NCI-H1048 (cell line): ENCODE measurements around the gene PAMR1.

Experiments
- DNase-seq: peaks from one replicate; lab custom pipeline; 2025; lab: John Stamatoyannopoulos, UW

The PAMR1 gene

DNA sequence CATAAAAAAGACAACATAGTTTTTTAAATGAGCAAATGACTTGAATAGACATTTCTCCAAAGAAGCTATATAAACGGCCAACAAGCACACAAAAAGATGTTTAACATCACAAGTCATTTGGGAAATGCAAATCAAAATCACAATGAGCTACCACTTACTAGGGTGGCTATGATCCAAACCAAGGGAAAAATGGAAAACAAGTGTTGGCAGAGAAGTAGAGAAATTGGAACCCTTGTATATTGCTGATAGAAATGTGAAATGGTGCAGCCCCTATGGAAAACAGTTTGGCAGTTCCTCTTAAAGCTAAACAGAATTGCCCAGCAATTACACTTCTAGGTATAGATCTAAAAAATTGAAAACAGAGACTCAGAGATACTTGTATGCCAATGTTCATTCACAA is 29.0 kb downstream of the PAMR1 start:
- DNase-seq, result no peak

DNA sequence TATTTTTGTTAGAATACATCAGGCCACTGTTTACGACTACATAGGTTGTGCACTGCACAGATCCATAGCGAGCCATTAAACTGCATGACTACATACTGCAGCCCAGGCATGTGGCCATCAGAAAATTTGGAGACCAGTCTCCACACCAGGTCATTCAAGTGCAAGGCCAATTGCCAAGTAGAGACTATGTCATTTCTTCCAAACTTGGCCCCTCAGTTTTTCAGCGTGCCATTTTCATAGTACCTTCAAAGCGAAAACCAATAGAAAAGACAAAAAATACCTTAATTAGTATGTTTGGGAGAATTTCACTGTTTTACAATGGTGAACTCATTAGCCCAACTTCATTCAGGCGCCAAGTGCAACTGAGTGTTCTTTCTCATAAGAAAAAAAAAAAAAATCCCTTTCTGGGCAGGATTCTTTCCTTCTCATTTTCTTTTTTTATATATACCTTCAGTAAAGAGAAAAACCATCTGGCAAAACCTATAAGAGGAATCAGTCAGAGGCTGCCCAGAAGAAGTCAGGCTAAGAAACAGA is 30.4 kb downstream of the PAMR1 start:
- DNase-seq, result no peak

DNA sequence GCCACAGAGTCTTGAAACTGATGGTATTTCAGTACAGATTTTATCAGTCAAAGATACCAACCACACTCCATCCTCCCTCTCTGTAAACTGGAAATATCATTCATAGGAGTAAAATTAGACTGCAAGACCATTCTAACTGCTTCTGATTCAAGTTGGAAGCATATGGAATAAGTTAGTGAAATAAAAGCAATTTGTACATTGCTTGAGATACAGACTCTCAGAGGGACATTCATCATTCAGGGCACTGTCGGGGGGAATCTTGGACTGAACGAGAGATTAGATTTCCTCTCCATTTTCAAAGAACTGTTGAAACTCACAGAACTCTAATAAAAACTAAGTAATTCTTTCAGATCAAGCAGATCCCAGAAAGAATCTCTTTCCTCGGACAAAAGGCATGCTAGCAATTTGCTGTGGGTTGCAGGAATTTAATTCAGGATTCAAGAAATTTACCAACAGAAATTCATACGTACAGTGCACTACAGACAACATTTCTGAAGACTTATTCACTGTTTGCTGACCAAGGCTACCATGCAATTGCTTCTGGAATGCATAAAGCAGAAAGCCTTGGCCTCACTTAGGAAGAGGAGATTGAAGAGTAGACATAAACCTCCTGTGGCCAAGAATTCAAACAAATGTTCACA is 34.1 kb downstream of the PAMR1 start:
- DNase-seq, result no peak

DNA sequence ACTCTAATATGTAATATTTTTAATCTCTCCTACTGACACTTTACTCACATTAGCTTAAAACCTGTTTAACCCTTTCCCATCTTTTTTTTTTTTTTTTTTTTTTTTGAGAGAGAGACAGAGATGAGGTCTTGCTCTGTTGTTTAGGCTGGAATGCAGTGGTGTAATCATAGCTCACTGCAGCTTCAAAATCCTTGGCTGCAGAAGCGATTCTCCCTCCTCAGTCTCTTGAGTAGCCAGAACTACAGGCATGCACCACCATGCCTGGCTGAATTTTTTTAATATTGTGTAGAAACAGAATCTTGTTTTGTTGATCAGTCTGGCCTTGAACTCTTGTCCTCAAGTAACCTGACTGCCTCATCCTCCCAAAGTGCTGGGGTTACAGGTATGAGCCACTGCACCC is 37.3 kb downstream of the PAMR1 start:
- no peak for DNase-seq

DNA sequence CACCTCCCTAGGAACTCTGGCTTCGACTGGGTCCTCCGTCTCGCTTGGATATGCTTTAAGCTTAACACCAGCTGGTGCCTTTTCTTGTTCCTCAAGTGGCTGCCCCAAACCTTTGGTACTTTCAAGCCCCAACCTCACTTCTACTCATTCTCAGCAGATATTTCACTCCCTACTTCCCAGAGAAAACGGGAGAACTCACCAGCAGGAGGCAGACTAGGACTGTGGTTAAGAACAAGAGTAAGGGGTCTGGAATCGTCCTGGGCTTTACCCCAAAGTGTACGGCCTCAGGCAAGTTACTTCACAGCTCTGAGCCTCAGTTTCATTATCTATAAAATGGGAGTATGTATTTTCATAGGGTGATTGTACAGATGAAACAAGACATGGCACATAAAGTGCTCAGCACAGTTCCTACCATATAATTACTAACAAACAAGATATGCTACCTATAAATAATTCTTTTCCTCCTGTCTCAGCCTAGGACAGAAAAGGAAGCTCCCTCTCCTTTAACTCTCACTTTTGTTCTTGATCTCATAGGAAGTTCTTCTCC is 37.8 kb downstream of the PAMR1 start:
- no peak for DNase-seq

DNA sequence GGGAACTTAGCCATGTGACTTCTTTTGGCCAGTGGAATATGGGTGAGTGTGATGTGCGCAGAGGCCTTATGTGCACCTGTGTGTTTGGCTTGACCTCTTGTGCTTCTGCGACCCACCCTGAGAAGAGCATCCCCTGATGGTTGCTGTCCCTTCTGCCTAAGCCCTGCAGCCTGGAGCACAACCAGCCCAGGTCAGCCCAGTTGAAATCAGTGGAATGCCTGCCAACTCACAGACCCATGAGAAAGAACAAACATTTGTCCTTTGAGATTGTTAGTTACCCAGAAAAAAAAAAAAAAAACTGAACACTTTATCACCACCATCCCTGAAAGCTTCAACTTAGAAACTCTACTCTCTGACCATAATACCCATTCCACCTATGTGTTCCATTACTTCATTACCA is 38.5 kb downstream of the PAMR1 start:
- DNase-seq, result no peak

DNA sequence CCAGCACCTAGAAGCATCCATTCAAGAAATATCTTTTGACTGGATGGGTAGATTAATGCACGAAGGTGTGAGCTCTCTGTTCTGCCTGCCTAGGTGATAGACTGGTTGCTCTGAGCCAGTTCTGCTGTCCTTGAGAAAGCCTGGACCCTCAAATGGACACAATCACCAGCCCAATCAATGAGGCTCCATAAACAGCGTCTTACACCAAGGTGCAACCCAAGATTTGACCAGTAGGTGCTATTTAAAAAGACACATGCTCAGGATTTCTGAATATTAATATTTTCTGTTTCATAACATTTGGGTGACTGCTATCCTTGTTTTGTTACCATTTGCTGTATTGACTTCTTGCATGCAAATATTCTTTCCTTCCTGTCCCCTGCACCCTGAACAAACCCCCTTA is 39.0 kb downstream of the PAMR1 start:
- no peak for DNase-seq

DNA sequence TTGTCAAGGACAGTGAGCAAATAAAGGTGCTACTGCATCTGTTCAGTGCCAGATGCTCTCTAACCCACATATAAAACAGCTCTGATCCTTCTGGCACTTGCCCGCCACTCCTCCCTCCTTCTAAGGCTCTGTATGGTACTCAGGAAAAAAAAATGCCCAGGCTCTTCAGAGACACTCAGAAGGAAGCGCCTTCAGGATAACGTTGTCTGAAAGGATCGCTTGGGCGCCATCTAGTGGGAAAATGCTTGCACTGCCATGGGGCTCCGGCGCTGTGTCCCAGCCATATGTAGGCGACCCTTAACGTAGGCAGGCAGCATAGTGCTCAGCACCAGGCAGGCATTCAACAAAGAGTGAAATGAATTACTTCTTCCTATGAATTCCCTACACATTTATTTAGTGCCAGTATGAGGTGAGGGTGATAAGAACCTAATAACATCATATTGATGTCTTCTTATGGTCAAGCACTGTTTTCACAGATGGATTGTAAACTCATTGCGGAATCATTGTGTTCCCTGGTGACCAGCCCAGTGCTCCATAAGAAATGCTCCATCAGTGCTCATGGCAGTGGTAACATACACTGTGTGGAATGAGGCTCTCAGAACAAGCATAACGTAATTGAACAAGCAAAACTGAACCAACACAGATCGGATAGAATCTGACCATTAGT is 39.6 kb downstream of the PAMR1 start:
- DNase-seq, result no peak

DNA sequence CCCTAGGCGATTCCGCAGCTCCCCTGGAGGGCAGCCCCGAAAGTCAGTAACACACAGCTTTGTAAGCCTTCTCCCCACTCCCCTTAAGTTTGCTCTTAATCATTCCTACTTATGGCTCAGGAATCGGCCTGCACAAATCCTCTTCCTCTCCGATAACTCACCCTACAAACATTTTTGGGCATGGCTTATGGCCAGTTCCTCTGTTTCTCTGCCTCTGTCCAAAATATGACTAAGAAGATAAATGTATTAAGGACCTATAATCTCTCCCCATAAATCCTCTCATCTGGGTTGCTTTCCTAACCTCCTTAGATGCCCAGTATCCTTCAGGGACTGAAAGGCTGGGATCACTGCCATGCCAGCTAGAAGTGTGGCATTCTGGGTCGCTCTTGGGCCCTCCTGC is 41.0 kb downstream of the PAMR1 start:
- no peak for DNase-seq

DNA sequence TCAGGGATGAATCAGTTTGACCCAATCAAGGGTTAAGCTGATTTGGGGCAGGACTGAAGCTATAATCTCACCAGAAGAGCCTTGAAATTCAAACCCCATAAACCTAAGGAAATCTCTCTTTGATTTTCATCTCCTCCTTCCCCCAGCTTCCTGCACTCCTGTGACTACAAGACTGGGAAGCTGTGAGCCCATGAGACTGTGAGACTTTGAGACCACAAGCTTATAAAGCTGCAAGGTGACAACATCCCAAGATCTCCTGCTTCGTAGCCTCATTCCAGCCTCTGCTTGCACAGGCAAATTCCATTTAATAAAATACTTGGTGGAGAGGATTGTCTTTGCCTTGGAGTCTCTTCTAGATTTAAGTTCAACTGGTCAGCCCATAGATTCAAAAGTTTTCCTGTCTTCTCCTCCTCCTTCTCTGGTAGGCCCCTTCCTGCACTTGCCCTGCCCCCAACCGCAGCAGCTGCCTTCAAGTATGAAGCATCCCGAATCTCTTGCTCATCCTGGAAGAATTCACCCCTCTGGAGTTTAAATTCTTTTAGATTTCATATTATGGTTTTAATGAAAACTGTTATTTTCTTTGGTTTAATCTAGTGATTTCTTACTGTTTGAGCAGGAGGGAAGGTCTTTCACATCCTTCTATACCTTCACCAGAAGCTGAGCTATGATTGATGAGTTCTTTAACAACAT is 42.1 kb downstream of the PAMR1 start:
- no peak for DNase-seq

DNA sequence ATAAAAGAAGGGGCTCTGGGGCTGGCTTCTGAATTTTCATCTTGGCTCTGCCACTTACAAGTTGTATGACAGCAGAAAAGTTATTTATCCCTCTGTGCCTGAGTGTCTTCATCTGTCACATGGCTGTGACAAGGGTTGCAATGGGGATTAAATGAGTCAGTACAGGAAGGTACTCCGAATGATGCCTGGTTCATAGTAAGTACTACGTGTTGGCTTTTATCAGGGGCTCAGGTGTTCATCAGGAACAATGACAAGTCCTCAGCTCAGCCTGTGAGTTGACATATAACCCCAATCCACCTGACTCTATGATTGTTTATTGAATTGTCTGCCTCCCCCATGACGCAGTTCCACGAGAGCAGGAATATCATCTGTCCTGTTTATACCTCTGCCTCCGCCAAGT is 45.7 kb downstream of the PAMR1 start:
- no peak for DNase-seq

DNA sequence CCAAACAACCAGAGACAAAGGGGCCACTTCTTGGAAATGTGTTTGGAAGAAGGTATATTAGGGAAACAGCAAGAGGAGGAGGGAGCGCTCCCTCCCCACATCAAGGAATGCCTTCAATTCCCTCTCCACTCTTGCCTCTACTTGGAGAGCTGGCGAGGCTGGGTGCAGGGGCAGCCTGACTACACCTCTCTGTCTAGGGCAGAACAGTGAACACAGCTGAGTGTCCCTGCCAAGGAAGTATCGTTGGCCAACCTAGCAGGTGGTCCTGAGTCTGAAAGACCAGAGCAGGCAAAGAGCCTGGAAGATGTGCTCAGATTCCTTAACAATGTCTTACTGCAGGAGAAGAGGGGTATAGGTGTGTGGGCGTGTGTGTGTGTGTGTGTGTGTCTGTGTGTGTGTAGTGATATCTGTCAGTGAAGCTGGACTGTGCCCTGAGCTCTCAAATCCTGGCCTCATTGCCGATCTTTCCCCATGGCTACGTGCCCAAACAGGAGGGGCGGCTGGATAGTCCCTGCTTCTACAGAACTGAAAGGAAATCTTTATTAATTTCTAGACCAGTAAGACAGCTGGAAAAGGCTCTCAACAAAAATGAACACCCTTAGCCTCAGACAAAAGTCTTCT is 46.8 kb downstream of the PAMR1 start:
- no peak for DNase-seq

DNA sequence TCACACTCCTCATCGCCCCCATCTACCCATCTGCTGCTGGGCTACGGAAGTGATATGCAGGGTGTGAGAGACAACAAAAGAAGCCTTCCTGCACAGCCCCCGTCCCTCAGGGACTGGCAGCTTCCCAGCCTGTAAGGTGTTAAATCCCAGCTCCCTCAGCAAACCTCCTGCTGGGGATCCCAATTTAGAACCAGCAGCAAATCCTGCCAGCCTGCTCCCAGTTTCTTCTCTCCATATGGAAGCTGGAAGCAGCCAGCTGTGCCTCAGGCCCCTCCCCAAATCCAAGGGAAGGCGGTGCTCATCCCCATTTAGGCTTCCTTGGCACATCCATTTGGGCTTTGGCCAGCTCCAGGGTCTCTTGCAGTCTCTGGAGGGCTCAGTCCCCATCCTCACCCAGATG is 47.5 kb downstream of the PAMR1 start:
- no peak for DNase-seq

DNA sequence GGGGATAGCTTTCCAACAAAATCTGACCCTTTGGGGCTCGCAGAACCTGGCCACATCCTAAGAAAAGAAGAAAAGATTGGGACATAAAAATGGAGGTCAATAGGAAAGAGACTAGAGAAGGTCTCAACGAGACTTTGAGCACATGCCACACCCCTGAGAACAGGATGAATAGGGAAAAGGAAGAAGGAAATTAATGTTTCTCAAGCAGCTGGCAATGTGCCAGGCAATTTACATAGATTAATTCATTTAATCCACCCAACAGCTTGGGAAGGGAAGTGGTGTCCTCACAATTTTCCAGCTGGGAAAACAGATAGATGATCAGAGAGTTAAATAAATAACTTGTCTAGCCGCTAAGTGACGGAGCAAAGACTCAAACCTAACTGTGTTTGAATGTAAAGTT is 50.7 kb downstream of the PAMR1 start:
- DNase-seq, result no peak

DNA sequence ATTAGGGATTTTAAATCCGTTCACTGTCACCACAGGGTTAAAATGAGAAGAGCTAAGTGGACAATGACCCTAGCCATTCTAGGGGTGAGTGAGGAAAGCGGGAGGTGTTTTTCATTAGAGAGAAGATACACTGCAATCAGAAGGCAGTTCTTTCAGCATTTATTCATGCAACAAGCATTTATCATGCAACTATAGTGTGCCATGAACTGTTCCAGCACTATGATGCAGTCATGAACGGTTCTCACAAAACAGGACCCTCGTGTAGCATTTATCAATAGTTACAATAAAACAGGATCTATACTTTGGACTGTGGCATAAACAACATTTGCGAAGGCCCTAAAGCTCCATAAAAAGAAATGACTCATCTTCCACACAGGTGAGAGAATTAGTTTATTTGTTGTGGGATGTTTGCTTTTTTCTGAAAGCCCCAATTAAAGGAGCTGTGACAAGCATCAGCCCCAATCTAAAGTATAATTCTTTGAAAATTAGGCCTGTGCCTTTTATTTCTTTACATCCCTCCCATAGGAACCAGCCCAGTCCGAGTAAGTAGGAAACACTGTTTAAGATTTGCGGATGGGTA is 51.5 kb downstream of the PAMR1 start:
- no peak for DNase-seq

DNA sequence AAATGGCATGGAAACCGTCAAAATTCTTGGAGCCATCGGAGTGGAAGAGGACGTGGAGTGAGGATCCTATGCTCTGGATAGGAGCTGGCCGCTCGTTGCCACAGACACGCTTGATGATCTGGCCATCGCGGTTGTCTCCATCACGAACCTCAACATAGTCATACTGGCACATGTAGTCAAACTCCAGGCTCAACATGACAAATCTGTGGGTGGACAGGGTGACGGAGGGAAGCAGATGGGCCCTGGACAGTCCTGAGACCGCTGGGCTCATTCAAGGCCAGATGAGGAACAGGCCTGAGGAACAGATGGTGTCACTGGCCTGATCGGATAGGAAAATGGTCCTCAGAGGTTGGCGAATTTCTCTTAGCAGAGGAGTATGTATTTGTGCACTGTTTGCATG is 54.8 kb downstream of the PAMR1 start:
- no peak for DNase-seq

DNA sequence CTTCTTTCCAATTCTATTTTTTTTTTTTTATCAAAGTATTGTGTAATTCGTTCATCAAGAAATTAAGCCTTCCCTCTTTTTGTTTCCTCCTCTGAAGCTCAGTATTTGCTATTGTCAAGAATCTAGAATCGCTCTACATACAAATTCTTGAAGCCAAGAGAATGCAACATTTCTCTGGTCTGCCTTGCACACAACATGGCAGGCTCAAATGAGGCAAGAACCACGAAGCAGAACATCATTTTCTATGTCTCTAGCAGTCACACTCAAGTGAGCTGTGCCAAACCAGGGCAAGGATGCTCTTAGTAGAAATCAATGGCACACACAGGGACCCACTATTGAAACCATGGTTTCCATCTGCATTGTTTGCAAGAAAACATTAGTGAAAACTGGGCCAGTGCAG is 59.4 kb downstream of the PAMR1 start:
- no peak for DNase-seq

DNA sequence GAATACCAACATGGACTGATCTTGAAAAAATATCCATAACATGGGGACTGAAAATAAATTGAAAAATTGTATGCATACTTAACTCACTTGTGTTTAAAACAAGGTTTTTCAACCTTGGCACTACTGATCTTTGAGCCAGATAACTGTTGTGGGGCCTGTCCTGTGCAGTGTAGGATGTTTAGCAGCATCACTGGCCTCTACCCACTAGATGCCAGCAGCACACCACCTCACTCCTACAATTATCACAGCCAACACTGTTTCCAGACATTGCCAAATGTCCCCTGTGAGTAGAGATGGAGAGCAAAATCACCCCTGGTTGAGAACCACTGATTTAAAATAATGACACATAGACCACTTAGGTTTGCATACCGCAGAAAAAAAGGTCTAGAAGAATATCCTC is 61.1 kb downstream of the PAMR1 start:
- DNase-seq, result no peak

DNA sequence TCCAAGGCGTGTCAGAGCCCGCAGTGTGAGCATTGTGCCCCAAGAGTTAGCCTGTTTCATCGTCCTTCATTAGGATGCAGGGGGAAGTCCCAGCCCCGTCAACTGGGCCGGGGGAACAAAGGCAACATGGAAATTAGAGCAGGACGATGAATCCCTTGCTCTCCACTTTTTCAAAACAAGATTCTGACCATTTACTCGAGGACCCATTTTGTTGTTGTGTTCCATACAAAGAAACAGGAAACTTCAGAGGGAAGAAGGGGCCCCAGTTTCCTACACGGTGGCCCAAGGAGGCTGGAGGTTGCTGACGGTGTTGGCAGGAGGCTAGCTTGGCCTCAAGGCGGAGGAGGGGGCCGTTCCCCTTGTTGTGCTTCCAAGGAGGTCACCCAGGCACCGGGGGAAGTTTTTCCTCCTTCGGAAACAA is 62.1 kb downstream of the PAMR1 start:
- no peak for DNase-seq

DNA sequence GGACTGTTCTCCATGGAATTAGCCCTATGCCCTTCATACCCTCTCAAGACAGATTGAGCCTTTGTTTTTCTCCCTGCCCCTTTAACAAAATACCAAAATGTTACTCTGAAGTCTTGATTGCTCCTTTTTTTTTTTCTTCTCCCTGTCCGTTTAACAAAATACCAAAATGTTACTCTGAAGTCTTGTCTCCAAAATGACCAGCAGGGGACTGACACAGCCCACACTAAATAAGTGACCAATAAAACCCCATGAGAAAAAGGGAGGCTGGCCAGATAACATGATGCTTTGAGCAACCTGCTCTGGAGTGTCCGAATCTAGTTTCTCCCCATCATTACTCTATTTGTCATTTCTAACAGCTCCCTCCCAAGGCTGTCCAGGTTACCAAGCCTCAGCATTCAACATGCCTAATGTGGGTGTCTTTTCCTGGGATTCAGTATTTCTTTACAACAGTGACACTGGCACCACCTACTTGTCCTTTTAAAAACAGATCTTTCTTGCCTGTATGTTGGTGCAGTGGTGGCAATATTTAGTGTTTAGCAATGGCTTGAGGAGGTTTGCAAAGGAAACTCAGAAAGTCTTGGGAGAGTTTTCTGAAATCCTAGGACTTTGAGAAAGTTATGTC is 63.4 kb downstream of the PAMR1 start:
- no peak for DNase-seq

DNA sequence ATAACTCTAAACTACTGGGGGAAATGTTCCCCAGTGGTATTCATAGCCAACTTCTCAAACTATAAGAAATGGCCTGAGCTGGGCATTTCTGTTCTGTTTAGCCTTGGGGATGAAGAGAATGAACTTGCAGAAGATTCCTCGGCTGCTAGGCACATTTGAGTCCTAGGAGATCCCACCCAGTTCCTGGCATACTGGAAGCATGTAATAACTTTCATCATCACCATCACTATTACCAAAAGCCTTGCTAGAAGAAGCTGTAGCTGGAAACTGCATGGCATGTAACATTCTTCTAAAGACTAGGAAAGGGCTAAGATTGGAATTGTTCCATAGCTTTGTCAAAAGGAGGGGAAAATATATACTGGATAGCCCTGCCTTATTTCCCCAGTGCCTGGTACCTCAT is 65.9 kb downstream of the PAMR1 start:
- no peak for DNase-seq

DNA sequence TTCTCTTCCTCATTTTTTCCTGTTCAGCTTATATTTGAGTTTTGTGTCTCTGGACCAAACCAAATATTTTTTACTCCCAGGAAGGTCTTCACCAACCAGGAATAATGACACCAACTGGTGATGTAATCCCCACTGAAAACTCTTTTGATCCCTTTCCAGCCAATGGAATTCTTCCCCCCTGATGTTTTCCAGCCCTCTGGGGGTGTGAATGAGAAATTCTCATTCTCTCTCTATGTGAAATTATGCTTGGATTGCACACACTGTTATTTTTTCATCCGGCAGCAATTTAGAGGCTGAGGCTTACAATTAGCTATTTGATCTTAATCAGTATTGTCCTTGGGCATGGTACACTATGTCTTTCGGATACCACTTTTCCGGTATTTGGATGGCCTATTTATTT is 66.6 kb downstream of the PAMR1 start:
- DNase-seq, result no peak
